CD14-positive monocyte (primary cell): Measurements from ENCODE around the gene IGF2R. TPM values are rescaled to one million over a fixed set of nuclear protein-coding genes. Genes with fewer than 3 reads are reported as not detected.

ENCODE experiments used
- DNase-seq, 3 donors: peaks; one replicate each; pipeline ENCODE4 v3.0.0-alpha.2; 2011 to 2022
- H2AFZ ChIP-seq: 2 replicates; pipeline ENCODE4 v1.6.0; 2012; ENCODE audit warnings: mild to moderate bottlenecking, low read depth, low read length, inconsistent platforms; ENCODE audit not compliant: insufficient read depth, poor library complexity, severe bottlenecking
- H3K27ac ChIP-seq, 2 donors: 1 replicate in 1 of 2; 2 replicates in 1 of 2; pipeline ENCODE4 v1.5.1; 2012 to 2013; ENCODE audit warnings: low read length in 2 of 2, control low read depth in 1 of 2, inconsistent platforms in 1 of 2, low read depth in 1 of 2, mild to moderate bottlenecking in 1 of 2
- H3K27me3 ChIP-seq, 2 donors: one replicate each; pipeline versions ENCODE4 v1.6.0 to v1.6.1; 2011 to 2013; ENCODE audit warnings: low read length in 2 of 2; ENCODE audit not compliant: control insufficient read depth in 2 of 2, insufficient read depth in 2 of 2
- H3K36me3 ChIP-seq, 2 donors: replicated peaks in 1 of 2; 1 replicate in 1 of 2; 2 replicates in 1 of 2; pipeline versions ENCODE4 v1.5.1 to v1.6.1; 2012 to 2013; ENCODE audit warnings: low read length in 2 of 2, control low read depth in 1 of 2, inconsistent platforms in 1 of 2, mild to moderate bottlenecking in 1 of 2; ENCODE audit not compliant: insufficient read depth in 2 of 2, control insufficient read depth in 1 of 2
- H3K4me1 ChIP-seq, 2 donors: 1 replicate in 1 of 2; 2 replicates in 1 of 2; pipeline versions ENCODE4 v1.5.1 to v1.6.1; 2012 to 2013; ENCODE audit warnings: low read length in 2 of 2, control low read depth in 1 of 2, inconsistent platforms in 1 of 2, mild to moderate bottlenecking in 1 of 2, moderate library complexity in 1 of 2; ENCODE audit not compliant: insufficient read depth in 2 of 2, control insufficient read depth in 1 of 2
- H3K4me2 ChIP-seq: replicated peaks from 2 replicates; pipeline ENCODE3; 2012; ENCODE audit warnings: low read length, moderate library complexity, mild to moderate bottlenecking; ENCODE audit not compliant: poor library complexity, severe bottlenecking; ENCODE audit errors: extremely low read depth
- H3K4me3 ChIP-seq, 3 experiments: fragments of 200-600 bp in 1 of 3; sonication (generic) in 1 of 3; replicated peaks in 1 of 3; 1 replicate in 2 of 3; 2 replicates in 1 of 3; pipeline ENCODE4 v1.5.1; 2011 to 2013; ENCODE audit warnings: low read length in 3 of 3, mild to moderate bottlenecking in 3 of 3, control low read depth in 2 of 3, low read depth in 2 of 3, inconsistent platforms in 1 of 3, moderate library complexity in 1 of 3
- H3K79me2 ChIP-seq: 2 replicates; pipeline ENCODE4 v1.6.0; 2012; ENCODE audit warnings: mild to moderate bottlenecking, control low read depth, inconsistent platforms, low read length, moderate library complexity; ENCODE audit not compliant: insufficient read depth
- H3K9ac ChIP-seq: 2 replicates; pipeline ENCODE4 v1.6.0; 2017; ENCODE audit warnings: low read length, mild to moderate bottlenecking; ENCODE audit not compliant: insufficient read depth, poor library complexity, severe bottlenecking
- H3K9me3 ChIP-seq, 2 donors: replicated peaks in 1 of 2; 1 replicate in 1 of 2; 2 replicates in 1 of 2; pipeline versions ENCODE4 v1.5.1 to v1.6.1; 2012 to 2013; ENCODE audit warnings: low read length in 2 of 2, control low read depth in 1 of 2; ENCODE audit not compliant: control insufficient read depth in 1 of 2, insufficient read depth in 1 of 2
- H4K20me1 ChIP-seq: 2 replicates; pipeline ENCODE4 v1.6.0; 2012; ENCODE audit warnings: mild to moderate bottlenecking, low read length, control low read depth, moderate library complexity; ENCODE audit not compliant: insufficient read depth
- H3K27ac Mint-ChIP-seq, 7 donors: one replicate each; pipeline ENCODE4 v1.8.0; 2020; ENCODE audit warnings: mild to moderate bottlenecking in 7 of 7, mixed read lengths in 7 of 7, moderate library complexity in 6 of 7, inconsistent platforms in 2 of 7
- H3K27me3 Mint-ChIP-seq, 3 donors: one replicate each; pipeline ENCODE4 v1.8.0; 2021 to 2022; ENCODE audit warnings: low read depth in 3 of 3, mild to moderate bottlenecking in 3 of 3, mixed read lengths in 3 of 3, moderate library complexity in 3 of 3, inconsistent platforms in 1 of 3
- H3K36me3 Mint-ChIP-seq, 2 donors: one replicate each; pipeline ENCODE4 v1.8.0; 2020; ENCODE audit warnings: mixed read lengths in 2 of 2, inconsistent platforms in 1 of 2, mild to moderate bottlenecking in 1 of 2
- H3K4me1 Mint-ChIP-seq: one replicate; pipeline ENCODE4 v1.8.0; 2020; ENCODE audit warnings: mild to moderate bottlenecking, mixed read lengths
- H3K4me3 Mint-ChIP-seq, 2 donors: one replicate each; pipeline ENCODE4 v1.8.0; 2020; ENCODE audit warnings: mild to moderate bottlenecking in 2 of 2, mixed read lengths in 2 of 2, moderate library complexity in 1 of 2
- H3K9me3 Mint-ChIP-seq, 7 donors: one replicate each; pipeline ENCODE4 v1.8.0; 2020 to 2022; ENCODE audit warnings: mixed read lengths in 7 of 7, mild to moderate bottlenecking in 6 of 7, moderate library complexity in 6 of 7, inconsistent platforms in 2 of 7
- CTCF ChIP-seq: fragments of 200-600 bp; IDR thresholded peaks from one replicate; pipeline ENCODE4 v1.8.0; 2022; ENCODE audit warnings: antibody characterized with exemption, mild to moderate bottlenecking
- WGBS: methylation state at CpG from one replicate; pipeline ENCODE4 v1.1.5; 2013; ENCODE audit warnings: missing lambda C conversion rate; ENCODE audit not compliant: insufficient coverage; 5-methylcytosine and 5-hydroxymethylcytosine counted together
- intact Hi-C, 2 donors: fragments of 100-400 bp; cut with micrococcal nuclease; formaldehyde crosslinking; loops; one replicate each; pipeline versions ENCODE4 v1.15.0 to v1.15.1; 2023
- polyA plus RNA-seq, 3 donors: library from polyadenylated mRNA; depleted of rRNA in 1 of 3; unstranded in 2 of 3; stranded (reverse) in 1 of 3; fragments of 300-500 nt in 2 of 3; fragments of >200 nt in 1 of 3; fragmentation: Illumina TruSeq in 2 of 3; gene quantifications; 1 replicate in 2 of 3; 2 replicates in 1 of 3; pipeline ENCODE4 v1.2.3, GENCODE V29; 2012 to 2021

The IGF2R gene
- polyA plus RNA-seq, 3 donors = 6.9 to 44.8 (median 8.2) TPM

GRCh38 chr6:159977904-159978268 is 9.0 kb downstream of the IGF2R start:
- Mint-ChIP-seq H3K36me3 (peaks cover 38 to 63% of the 10 kb centered on the region in 2 donors), H3K4me3 (peak overlapping the region in 1 of 2 donors; percentile 85), H3K27me3 (peaks cover 44 to 59% (median 53%) of the 10 kb centered on the region in 3 donors), H3K4me1 (peaks cover 85% of the 10 kb centered on the region), H3K9me3 (peaks cover 0 to 8% (median 4%) of the 10 kb centered on the region in 7 donors), H3K27ac (peak overlapping the region in 1 of 7 donors; percentile 3)
- intact Hi-C loops = loop anchor here in 1 of 2 donors (10.0 kb wide), 1 partner anchor 283 kb away; the partner anchor contains the start of gene SOD2
- Histone ChIP-seq H3K27ac (no peak overlapping the region), H3K9ac (no peak overlapping the region), H3K4me3 (no peak overlapping the region), H3K79me2 (peaks cover 95% of the 10 kb centered on the region), H3K9me3 (no peaks in the 10 kb centered on the region), H3K4me2 (no peak overlapping the region), H4K20me1 (peaks cover 99% of the 10 kb centered on the region), H2AFZ (no peak overlapping the region), H3K4me1 (peaks cover 59 to 86% of the 10 kb centered on the region in 2 donors), H3K27me3 (peaks cover 0 to 33% of the 10 kb centered on the region in 2 donors), H3K36me3 (no peaks in the 10 kb centered on the region)
- no peak for DNase-seq
- 90% methylated on average over 4 of the region's 8 CpGs for WGBS
- no peak for TF ChIP-seq CTCF

- WGBS = 60% methylated on average over 9 of the region's 13 CpGs
- peaks cover 93% of the 10 kb centered on the region for H3K79me2 ChIP-seq
- H3K27ac ChIP-seq = no peak overlapping the region
- H3K4me1 ChIP-seq = peaks cover 59 to 86% of the 10 kb centered on the region in 2 donors
- no peaks in the 10 kb centered on the region for H3K9me3 ChIP-seq
- Mint-ChIP-seq H3K4me1 (peaks cover 85% of the 10 kb centered on the region), H3K9me3 (peaks cover 0 to 8% (median 4%) of the 10 kb centered on the region in 7 donors), H3K4me3 (peak overlapping the region in 1 of 2 donors; percentile 85), H3K27me3 (peaks cover 42 to 59% (median 55%) of the 10 kb centered on the region in 3 donors), H3K36me3 (peaks cover 36 to 61% of the 10 kb centered on the region in 2 donors), H3K27ac (no peak overlapping the region)
- no peak for TF ChIP-seq CTCF
- no peaks in the 10 kb centered on the region for H3K36me3 ChIP-seq
- no peak overlapping the region for H3K4me2 ChIP-seq
- no peak for DNase-seq
- intact Hi-C loops = loop anchor here in 1 of 2 donors (10.0 kb wide), 1 partner anchor 284 kb away; the partner anchor contains the start of gene SOD2
- H4K20me1 ChIP-seq = peaks cover 99% of the 10 kb centered on the region
- H3K27me3 ChIP-seq = peaks cover 0 to 33% of the 10 kb centered on the region in 2 donors
- H3K4me3 ChIP-seq = no peak overlapping the region
- no peak overlapping the region for H2AFZ ChIP-seq
- no peak overlapping the region for H3K9ac ChIP-seq
These were observed 9.6 kb downstream of the IGF2R start for GRCh38 chr6:159978291-159979135.
